ENCODE data around the gene NYAP2.

GRCh38 chr2:225693259-225693658 is 293.7 kb downstream of the NYAP2 start:
- no peak for TF ChIP-seq CTCF (IDR thresholded peaks at IDR 0.05)
- TF ChIP-seq EP300 (IDR thresholded peaks at IDR 0.05) = no peak
